Measurements from ENCODE around the gene ARHGAP23.

ARHGAP23 gene

DNA sequence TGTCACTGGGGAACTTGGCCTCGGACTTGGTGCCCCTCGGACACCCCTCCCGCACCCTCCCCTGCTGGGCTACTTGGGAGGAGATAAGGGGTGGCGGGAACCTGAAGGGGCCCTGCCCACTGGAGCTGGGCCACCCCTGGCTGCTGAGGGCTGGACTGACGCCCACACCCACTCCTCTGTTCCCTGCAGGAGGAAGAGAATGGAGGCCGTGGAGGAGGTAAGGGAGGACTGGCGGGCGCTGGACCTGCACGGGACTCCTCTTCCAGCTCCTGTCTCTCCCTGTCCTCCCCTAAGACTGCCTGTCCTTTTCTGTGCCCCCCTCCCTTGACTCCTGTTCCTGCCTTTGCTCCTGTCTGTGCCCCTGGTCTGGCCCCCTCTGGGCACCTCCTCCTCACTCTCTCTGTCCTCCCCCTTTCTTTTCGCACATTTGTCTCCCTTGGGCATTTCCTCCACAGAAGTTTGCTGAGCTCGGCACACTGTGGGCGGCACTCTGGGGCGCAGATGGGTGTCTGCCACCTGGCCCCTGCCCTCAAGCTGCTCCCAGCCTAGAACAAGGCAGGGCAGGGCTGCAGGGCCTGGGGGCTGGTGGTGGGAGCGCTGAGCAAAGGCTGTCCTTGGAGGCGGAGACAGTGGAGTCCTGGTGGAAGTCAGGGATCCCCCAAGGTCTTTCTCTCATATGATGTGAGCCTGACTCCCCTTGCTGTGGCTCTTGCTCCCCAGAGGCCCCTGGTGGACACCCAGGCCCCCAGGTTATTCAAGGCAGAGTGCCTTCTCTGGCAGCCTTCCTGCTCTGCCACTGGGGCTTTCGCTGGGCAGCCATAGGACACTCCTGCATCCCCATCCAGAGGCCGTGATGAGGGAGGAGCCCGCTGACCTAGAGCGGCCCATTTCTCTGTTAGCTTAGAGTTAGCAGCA is 32.7 kb downstream of the ARHGAP23 start:
- TF ChIP-seq, protein P1, sequence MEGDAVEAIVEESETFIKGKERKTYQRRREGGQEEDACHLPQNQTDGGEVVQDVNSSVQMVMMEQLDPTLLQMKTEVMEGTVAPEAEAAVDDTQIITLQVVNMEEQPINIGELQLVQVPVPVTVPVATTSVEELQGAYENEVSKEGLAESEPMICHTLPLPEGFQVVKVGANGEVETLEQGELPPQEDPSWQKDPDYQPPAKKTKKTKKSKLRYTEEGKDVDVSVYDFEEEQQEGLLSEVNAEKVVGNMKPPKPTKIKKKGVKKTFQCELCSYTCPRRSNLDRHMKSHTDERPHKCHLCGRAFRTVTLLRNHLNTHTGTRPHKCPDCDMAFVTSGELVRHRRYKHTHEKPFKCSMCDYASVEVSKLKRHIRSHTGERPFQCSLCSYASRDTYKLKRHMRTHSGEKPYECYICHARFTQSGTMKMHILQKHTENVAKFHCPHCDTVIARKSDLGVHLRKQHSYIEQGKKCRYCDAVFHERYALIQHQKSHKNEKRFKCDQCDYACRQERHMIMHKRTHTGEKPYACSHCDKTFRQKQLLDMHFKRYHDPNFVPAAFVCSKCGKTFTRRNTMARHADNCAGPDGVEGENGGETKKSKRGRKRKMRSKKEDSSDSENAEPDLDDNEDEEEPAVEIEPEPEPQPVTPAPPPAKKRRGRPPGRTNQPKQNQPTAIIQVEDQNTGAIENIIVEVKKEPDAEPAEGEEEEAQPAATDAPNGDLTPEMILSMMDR (IDR thresholded peaks at IDR 0.05; ENCODE audit: insufficient read depth, low read depth, low read length, missing control alignments) = no peak
- DNase-seq (ENCODE audit: low read depth) = no peak

DNA sequence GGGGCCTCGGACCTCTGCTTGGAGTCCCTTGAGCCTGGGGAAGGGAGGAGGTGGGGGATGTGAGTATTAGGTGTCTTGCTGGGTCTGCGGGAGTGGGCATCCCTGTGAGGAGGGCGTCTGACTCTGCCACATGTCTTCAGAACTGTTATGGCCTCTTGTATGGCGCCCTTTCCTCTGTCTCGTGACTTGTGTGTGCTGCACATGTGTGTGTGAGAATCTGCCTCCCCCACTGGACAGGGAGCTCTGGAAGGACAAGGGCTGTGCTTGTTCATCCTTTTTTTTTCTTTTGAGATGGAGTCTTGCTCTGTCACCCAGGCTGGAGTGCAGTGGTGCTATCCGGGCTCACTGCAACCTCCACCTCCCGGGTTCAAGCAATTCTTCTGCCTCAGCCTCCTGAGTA is 33.4 kb downstream of the ARHGAP23 start:
- no peak overlapping the region for H3K4me3 ChIP-seq (ENCODE audit: low read depth, low read length)
- no peak for DNase-seq (ENCODE audit: low read depth)
- TF ChIP-seq, protein P1 (IDR thresholded peaks at IDR 0.05; ENCODE audit: insufficient read depth, low read depth, low read length, missing control alignments) = no peak

More for the DNA sequence above, 32.7 kb downstream of the ARHGAP23 start:
- H3K4me3 ChIP-seq (ENCODE audit: low read depth, low read length) = no peak overlapping the region

DNA sequence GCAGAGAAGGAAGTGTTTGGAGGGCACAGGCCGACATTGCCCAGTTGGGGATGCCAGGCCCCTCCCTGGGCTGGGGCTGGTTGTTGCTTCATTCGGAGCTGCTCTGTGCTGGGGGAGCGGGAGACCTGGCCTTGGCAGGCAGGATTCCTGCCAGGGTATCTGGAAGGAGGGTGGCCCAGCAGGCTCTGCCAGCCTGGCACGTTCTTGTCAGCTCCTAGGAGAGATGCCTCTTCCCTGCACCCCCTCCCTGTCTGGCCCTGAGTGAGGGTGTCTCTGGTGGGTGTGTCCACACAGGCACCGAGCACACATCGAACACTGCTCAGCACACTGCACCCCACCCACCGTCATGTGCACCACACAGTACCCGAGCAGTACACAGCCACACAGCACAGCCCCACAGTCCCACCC is 35.2 kb downstream of the ARHGAP23 start:
- TF ChIP-seq, protein P1 (IDR thresholded peaks at IDR 0.05; ENCODE audit: insufficient read depth, low read depth, low read length, missing control alignments) = no peak

DNA sequence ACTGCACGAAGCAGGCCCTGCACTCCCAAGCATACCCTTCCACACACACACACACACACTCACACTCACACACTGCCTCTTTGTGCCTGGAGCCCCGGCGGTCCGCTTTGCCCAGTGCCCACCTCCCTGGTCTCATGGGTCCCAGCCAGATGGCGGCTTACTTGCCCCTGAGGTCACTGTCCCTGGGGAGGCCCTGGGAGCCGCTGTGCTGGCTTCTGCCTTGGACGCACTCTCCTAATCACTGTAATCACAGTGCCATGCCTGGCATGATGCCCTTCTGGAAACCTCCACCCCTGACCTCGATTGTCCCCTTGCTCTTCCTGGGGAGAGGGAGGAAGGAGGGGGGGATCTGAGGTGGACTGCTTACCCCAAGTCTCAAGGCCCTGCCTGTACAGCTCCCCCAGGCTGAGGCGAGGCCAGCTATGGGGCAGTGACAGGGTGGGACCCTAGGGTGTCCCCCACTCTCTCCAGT is 36.0 kb downstream of the ARHGAP23 start:
- H3K4me3 ChIP-seq (ENCODE audit: low read depth, low read length) = no peak overlapping the region
- TF ChIP-seq, protein P1 (IDR thresholded peaks at IDR 0.05; ENCODE audit: insufficient read depth, low read depth, low read length, missing control alignments) = no peak
- DNase-seq (ENCODE audit: low read depth) = no peak

More for the DNA sequence above, 35.2 kb downstream of the ARHGAP23 start:
- no peak for DNase-seq (ENCODE audit: low read depth)
- no peak overlapping the region for H3K4me3 ChIP-seq (ENCODE audit: low read depth, low read length)

DNA sequence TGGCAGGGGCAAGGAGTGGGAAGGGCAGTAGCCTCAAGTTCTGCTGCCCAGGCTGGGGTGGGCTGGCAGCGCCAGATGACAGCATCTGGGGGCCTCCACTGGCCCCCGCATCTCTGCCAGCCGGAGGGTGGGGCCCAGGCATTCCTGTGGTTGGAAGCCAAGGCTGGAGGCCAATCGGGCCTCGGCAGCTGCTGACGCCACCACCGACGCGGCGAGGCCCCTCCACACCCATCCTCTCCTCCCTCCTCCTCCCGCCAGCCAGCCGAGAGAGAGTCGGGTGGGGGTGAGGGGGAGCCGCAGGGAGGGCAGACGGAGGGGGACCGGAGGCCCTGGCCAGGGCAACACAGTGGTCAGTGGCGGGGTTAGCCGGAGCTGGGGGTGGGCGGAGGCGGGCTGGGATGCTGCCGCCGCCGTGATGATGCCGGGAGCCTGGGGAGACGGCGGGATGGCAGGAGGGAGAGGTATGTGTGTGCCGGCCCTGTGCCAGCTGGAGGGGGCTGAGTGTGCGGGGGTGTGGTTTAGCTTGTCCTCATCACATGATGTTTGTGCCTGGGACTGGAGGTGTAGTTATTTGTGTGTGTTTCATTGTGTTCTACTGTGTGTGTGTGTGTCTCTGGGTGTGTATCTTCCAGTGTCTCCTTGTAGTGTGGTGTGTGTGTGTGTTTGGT is 36.6 kb downstream of the ARHGAP23 start:
- H3K4me3 ChIP-seq (ENCODE audit: low read depth, low read length) = no peak overlapping the region
- TF ChIP-seq, protein P1 (IDR thresholded peaks at IDR 0.05; ENCODE audit: insufficient read depth, low read depth, low read length, missing control alignments) = no peak
- DNase-seq (ENCODE audit: low read depth) = no peak

DNA sequence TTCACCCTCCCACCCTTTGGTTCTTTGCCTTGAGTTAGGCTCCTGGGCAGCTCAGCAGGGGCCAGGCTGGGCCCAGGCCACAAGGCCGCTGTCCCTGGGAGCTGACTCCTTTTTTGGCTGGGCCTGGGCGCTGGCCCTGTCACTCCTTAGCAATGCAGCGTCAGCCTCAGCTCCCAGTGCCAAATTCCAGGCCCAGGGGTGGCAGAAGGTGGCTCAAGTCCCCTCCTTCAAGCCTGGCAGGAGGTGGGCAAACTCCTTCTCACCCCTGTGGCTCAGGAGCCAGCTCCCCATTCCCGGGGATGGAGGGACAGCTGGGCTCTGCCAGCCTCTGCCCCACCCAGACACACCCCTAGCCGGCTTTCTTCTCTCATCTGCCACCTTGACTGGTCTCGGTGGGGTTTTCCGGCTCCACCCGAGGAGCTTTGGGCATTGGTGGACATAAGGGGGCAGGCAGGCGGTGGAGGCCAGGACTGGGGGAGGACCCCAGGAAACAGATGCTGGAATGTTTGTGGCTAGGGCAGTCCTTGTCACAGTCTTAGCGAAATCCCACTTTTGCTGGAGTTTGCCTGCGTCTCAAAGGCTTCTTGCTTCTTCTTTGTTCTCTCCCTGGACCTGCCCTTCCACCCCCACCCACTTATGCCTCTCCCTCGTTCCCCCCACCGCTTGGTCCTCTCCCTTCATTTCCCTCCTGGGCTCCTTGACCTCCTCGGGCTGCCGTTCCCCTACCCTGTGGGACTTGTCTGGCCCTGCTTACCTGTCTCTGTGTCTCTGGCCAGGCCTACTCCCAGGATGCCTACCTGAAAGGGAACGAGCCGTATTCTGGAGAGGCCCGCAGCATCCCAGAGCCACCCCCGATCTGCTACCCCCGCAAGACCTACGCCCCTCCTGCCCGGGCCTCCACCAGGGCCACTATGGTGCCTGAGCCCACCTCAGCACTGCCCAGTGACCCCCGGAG is 37.4 kb downstream of the ARHGAP23 start:
- DNase-seq (ENCODE audit: low read depth) = no peak
- H3K4me3 ChIP-seq (ENCODE audit: low read depth, low read length) = no peak overlapping the region
- TF ChIP-seq, protein P1 (IDR thresholded peaks at IDR 0.05; ENCODE audit: insufficient read depth, low read depth, low read length, missing control alignments) = no peak

Measured in GM12865 (cell line).